SU-DHL-6 (cell line): ENCODE measurements around the gene RTEL1.

Experiments
- CTCF ChIP-seq: fragments of 200-600 bp; sonication (generic); IDR thresholded peaks from one replicate; pipeline ENCODE4 v1.5.1; 2017; ENCODE audit warnings: antibody characterized with exemption, mild to moderate bottlenecking, low read length, moderate library complexity; ENCODE audit not compliant: insufficient read depth, poor library complexity, severe bottlenecking
- EZH2phosphoT487 ChIP-seq: fragments of 200-600 bp; sonication (generic), shearing (Covaris generic); conservative IDR thresholded peaks from 2 replicates; pipeline ENCODE4 v1.6.1; 2018; ENCODE audit warnings: mild to moderate bottlenecking, antibody characterized with exemption, low read length, moderate library complexity, mixed read lengths

- TF ChIP-seq CTCF (no peak), EZH2phosphoT487 (no peak)
Measured at GRCh38 chr20:63659370-63659769, 1.3 kb downstream of the RTEL1 start.
